RWPE1 (cell line): ENCODE data around the gene PAX5.
A peak's percentile ranks its signal among the peaks of the same experiment; 100 is the strongest.

ENCODE experiments used
- CTCF ChIA-PET: fragments of 350-600 bp; sonication (Branson Sonifier 250); formaldehyde crosslinking; extraction: SDS; loops from one replicate; lab custom pipeline; 2021; lab: Yijun Ruan, JAX
- POLR2A ChIA-PET: fragments of 400-600 bp; formaldehyde crosslinking; extraction: SDS; loops from one replicate; lab custom pipeline; 2020; ENCODE audit warnings: antibody characterized with exemption; ENCODE audit not compliant: low non-redundant PET; lab: Yijun Ruan, JAX
- DNase-seq: peaks from one replicate; pipeline ENCODE4 v3.0.0; 2012; ENCODE audit warnings: low spot score
- H3K27ac ChIP-seq: fragments of 450-650 bp; 2 replicates; pipeline ENCODE4 v1.5.1; 2017
- CTCF ChIP-seq: fragments of 450-650 bp; conservative IDR thresholded peaks from 2 replicates; pipeline ENCODE4 v1.5.1; 2017; ENCODE audit warnings: low read depth, mild to moderate bottlenecking

PAX5 gene

GRCh38 chr9:36939655-36940499 lies 94.2 kb downstream of the PAX5 start:
- DNase-seq, result no peak
- CTCF ChIA-PET, result no interaction called here
- H3K27ac ChIP-seq, result no peak overlapping the region
- POLR2A ChIA-PET, result no interaction called here
- TF ChIP-seq CTCF, result no peak

- TF ChIP-seq CTCF, result no peak
- no peak for DNase-seq
- ChIA-PET CTCF (no interaction called here), POLR2A (no interaction called here)
- H3K27ac ChIP-seq, result no peak overlapping the region
These were observed 94.9 kb downstream of the PAX5 start for GRCh38 chr9:36939214-36939613.

- ChIA-PET CTCF (no interaction called here), POLR2A (no interaction called here)
- no peak for TF ChIP-seq CTCF
- no peak for DNase-seq
- no peak overlapping the region for H3K27ac ChIP-seq
These were observed 95.5 kb downstream of the PAX5 start for GRCh38 chr9:36938617-36939016.

GRCh38 chr9:36937951-36938350 lies 96.1 kb downstream of the PAX5 start:
- TF ChIP-seq CTCF, result no peak
- DNase-seq, result no peak
- no peak overlapping the region for H3K27ac ChIP-seq
- CTCF ChIA-PET, result interaction anchor here (0.8 kb wide), 2 partner anchors 33 to 65 kb away, joined by 3 read pairs; no protein-coding TSS in a partner anchor
- POLR2A ChIA-PET, result no interaction called here

GRCh38 chr9:36937346-36937745 lies 96.7 kb downstream of the PAX5 start:
- ChIA-PET POLR2A (no interaction called here), CTCF (interaction anchor here (0.6 to 0.8 kb wide), 2 partner anchors 32 to 104 kb away, joined by 3 read pairs; no protein-coding TSS in a partner anchor)
- no peak overlapping the region for H3K27ac ChIP-seq
- no peak for TF ChIP-seq CTCF
- no peak for DNase-seq

GRCh38 chr9:36936498-36936831 lies 97.6 kb downstream of the PAX5 start:
- ChIA-PET POLR2A (no interaction called here), CTCF (no interaction called here)
- H3K27ac ChIP-seq, result no peak overlapping the region
- DNase-seq, result peak; percentile 45
- no peak for TF ChIP-seq CTCF
